H1 (cell line): ENCODE measurements around the gene ANKMY2. TPM values are rescaled to one million over a fixed set of nuclear protein-coding genes. Genes with fewer than 3 reads are reported as not detected.

ENCODE experiments used
- CTCF ChIA-PET: fragments of 300-600 bp; sonication (Branson Sonifier 250); formaldehyde crosslinking; loops from one replicate; lab custom pipeline; 2021; ENCODE audit not compliant: partially characterized antibody; lab: Charles Lee
- POLR2A ChIA-PET: fragments of 300-600 bp; sonication (Branson Sonifier 250); formaldehyde crosslinking; loops from one replicate; lab custom pipeline; 2021; ENCODE audit warnings: inconsistent platforms; ENCODE audit not compliant: partially characterized antibody; lab: Charles Lee
- DNase-seq, 2 experiments: peaks; one replicate each; pipeline versions ENCODE4 v3.0.0 to v3.0.0-alpha.2; 2010 to 2022; ENCODE audit warnings: low spot score in 2 of 2, low read depth in 1 of 2, mixed read lengths in 1 of 2
- FAIRE-seq: peaks from 2 replicates; lab custom pipeline; 2011; peaks lifted over from hg19 to GRCh38; lab: Jason Lieb, UNC
- H2AFZ ChIP-seq: 2 replicates; pipeline ENCODE4 v1.8.1; 2012; ENCODE audit warnings: low read length, inconsistent platforms
- H2AK5ac ChIP-seq: 2 replicates; pipeline ENCODE4 v1.6.1; 2013; ENCODE audit warnings: low read depth, low read length
- H2BK120ac ChIP-seq: replicated peaks from 2 replicates; pipeline ENCODE3; 2013; ENCODE audit warnings: low read depth, low read length, inconsistent platforms
- H2BK12ac ChIP-seq: 2 replicates; pipeline ENCODE4 v1.6.1; 2013; ENCODE audit warnings: low read depth, low read length
- H2BK15ac ChIP-seq: 2 replicates; pipeline ENCODE4 v1.6.1; 2013; ENCODE audit warnings: low read length
- H2BK20ac ChIP-seq: 2 replicates; pipeline ENCODE4 v1.6.1; 2013; ENCODE audit warnings: low read length
- H2BK5ac ChIP-seq: 2 replicates; pipeline ENCODE4 v1.6.1; 2013; ENCODE audit warnings: low read depth, low read length
- H3K14ac ChIP-seq: 2 replicates; pipeline ENCODE4 v1.6.1; 2013; ENCODE audit warnings: inconsistent platforms; ENCODE audit not compliant: insufficient read length
- H3K18ac ChIP-seq: 2 replicates; pipeline ENCODE4 v1.6.1; 2013; ENCODE audit warnings: low read length; ENCODE audit errors: extremely low read depth
- H3K23ac ChIP-seq: 2 replicates; pipeline ENCODE4 v1.6.1; 2013; ENCODE audit warnings: inconsistent platforms; ENCODE audit not compliant: insufficient read length
- H3K23me2 ChIP-seq: 2 replicates; pipeline ENCODE4 v1.6.1; 2013; ENCODE audit warnings: low read depth, low read length
- H3K27ac ChIP-seq: 2 replicates; pipeline ENCODE4 v1.6.1; 2011; ENCODE audit warnings: low read depth, low read length, inconsistent platforms
- H3K27me3 ChIP-seq, 4 experiments: replicated peaks in 1 of 4; 1 replicate in 1 of 4; 2 replicates in 3 of 4; pipeline versions ENCODE4 v1.6.1 to v1.8.1; 2011 to 2013; ENCODE audit warnings: low read length in 3 of 4, mild to moderate bottlenecking in 3 of 4, inconsistent platforms in 2 of 4, mixed read lengths in 2 of 4, moderate library complexity in 1 of 4; ENCODE audit not compliant: control insufficient read depth in 3 of 4, insufficient read depth in 3 of 4; ENCODE audit errors: extremely low read depth in 1 of 4
- H3K36me3 ChIP-seq, 4 experiments: 2 replicates each; pipeline versions ENCODE4 v1.6.1 to v1.8.1; 2011 to 2013; ENCODE audit warnings: mild to moderate bottlenecking in 4 of 4, low read length in 3 of 4, moderate library complexity in 2 of 4, control low read depth in 1 of 4, inconsistent platforms in 1 of 4; ENCODE audit not compliant: insufficient read depth in 4 of 4, control insufficient read depth in 2 of 4
- H3K4ac ChIP-seq: replicated peaks from 2 replicates; pipeline ENCODE3; 2013; ENCODE audit warnings: low read length, low read depth, mixed read lengths, inconsistent platforms; ENCODE audit not compliant: insufficient read length
- H3K4me1 ChIP-seq, 4 experiments: replicated peaks in 1 of 4; 1 replicate in 1 of 4; 2 replicates in 3 of 4; pipeline versions ENCODE4 v1.6.1 to v1.8.1; 2011 to 2013; ENCODE audit warnings: low read length in 3 of 4, inconsistent platforms in 2 of 4, mixed read lengths in 1 of 4; ENCODE audit not compliant: insufficient read depth in 4 of 4, control insufficient read depth in 3 of 4
- H3K4me2 ChIP-seq, 2 experiments: 2 replicates each; pipeline versions ENCODE4 v1.6.1 to v1.8.1; 2011 to 2013; ENCODE audit warnings: low read depth in 2 of 2, low read length in 2 of 2, control low read depth in 1 of 2, inconsistent platforms in 1 of 2, mild to moderate bottlenecking in 1 of 2; ENCODE audit not compliant: insufficient read depth in 1 of 2
- H3K4me3 ChIP-seq, 4 experiments: fragments of 200-600, 300-600 bp in 1 of 4; sonication (generic), shearing (Covaris generic), sonication (Bioruptor Twin) in 1 of 4; 2 replicates each; pipeline versions ENCODE4 v1.5.1 to v1.8.1; 2011 to 2016; ENCODE audit warnings: low read length in 4 of 4, low read depth in 3 of 4, control low read depth in 2 of 4, inconsistent platforms in 2 of 4, mild to moderate bottlenecking in 2 of 4, mixed read lengths in 1 of 4, moderate library complexity in 1 of 4; ENCODE audit not compliant: insufficient read depth in 2 of 4; ENCODE audit errors: extremely low read depth in 1 of 4
- H3K56ac ChIP-seq: replicated peaks from 2 replicates; pipeline ENCODE3; 2013; ENCODE audit warnings: low read depth, mild to moderate bottlenecking, mixed read lengths, low read length, inconsistent platforms; ENCODE audit not compliant: insufficient read length
- H3K79me1 ChIP-seq: 2 replicates; pipeline ENCODE4 v1.6.1; 2013; ENCODE audit warnings: low read depth, low read length, control low read depth
- H3K79me2 ChIP-seq, 2 experiments: 2 replicates each; pipeline versions ENCODE4 v1.6.1 to v1.8.1; 2012 to 2013; ENCODE audit warnings: low read length in 2 of 2, mild to moderate bottlenecking in 2 of 2, inconsistent platforms in 1 of 2; ENCODE audit not compliant: insufficient read depth in 2 of 2, control insufficient read depth in 1 of 2
- H3K9ac ChIP-seq, 4 experiments: replicated peaks in 1 of 4; 1 replicate in 1 of 4; 2 replicates in 3 of 4; pipeline versions ENCODE4 v1.6.1 to v1.8.1; 2011 to 2013; ENCODE audit warnings: low read depth in 3 of 4, low read length in 3 of 4, control low read depth in 2 of 4, mild to moderate bottlenecking in 2 of 4, moderate library complexity in 2 of 4, inconsistent platforms in 1 of 4; ENCODE audit errors: extremely low read depth in 1 of 4
- H3K9me3 ChIP-seq, 2 experiments: 2 replicates each; pipeline versions ENCODE4 v1.6.1 to v1.8.1; 2012 to 2013; ENCODE audit warnings: mild to moderate bottlenecking in 2 of 2, moderate library complexity in 2 of 2, control low read depth in 1 of 2, inconsistent platforms in 1 of 2, low read depth in 1 of 2, low read length in 1 of 2, mixed read lengths in 1 of 2; ENCODE audit not compliant: insufficient read depth in 2 of 2
- H4K20me1 ChIP-seq, 2 experiments: replicated peaks in 1 of 2; 2 replicates each; pipeline versions ENCODE3 to v1.8.1; 2011 to 2013; ENCODE audit warnings: inconsistent platforms in 2 of 2, low read length in 2 of 2, mild to moderate bottlenecking in 1 of 2; ENCODE audit not compliant: insufficient read depth in 2 of 2, control insufficient read depth in 1 of 2
- H4K5ac ChIP-seq: 2 replicates; pipeline ENCODE4 v1.6.1; 2013; ENCODE audit warnings: low read length, low read depth, mixed read lengths, inconsistent platforms; ENCODE audit not compliant: insufficient read length
- H4K8ac ChIP-seq: 2 replicates; pipeline ENCODE4 v1.8.0; 2013; ENCODE audit warnings: mild to moderate bottlenecking, moderate library complexity, low read length, inconsistent platforms; ENCODE audit not compliant: insufficient read depth; ENCODE audit errors: extremely low read depth
- H4K91ac ChIP-seq: replicated peaks from 2 replicates; pipeline ENCODE3; 2013; ENCODE audit warnings: low read length, mixed read lengths, inconsistent platforms; ENCODE audit not compliant: insufficient read length
- CEBPB ChIP-seq: IDR thresholded peaks from 2 replicates; pipeline ENCODE4 v1.6.1; 2012; ENCODE audit warnings: low read depth, low read length
- EZH2 ChIP-seq: fragments of 200-600 bp; sonication (generic); IDR thresholded peaks from 2 replicates; pipeline ENCODE4 v1.7.1; 2012; ENCODE audit warnings: low read depth, mild to moderate bottlenecking, moderate library complexity, low read length, inconsistent platforms; ENCODE audit not compliant: severe bottlenecking
- KDM5A ChIP-seq: fragments of 200-600 bp; IDR thresholded peaks from 2 replicates; pipeline ENCODE4 v1.7.1; 2012; ENCODE audit warnings: mild to moderate bottlenecking, low read length, inconsistent platforms, mixed read lengths
- TCF12 ChIP-seq: IDR thresholded peaks from 2 replicates; pipeline ENCODE4 v1.6.1; 2011; ENCODE audit warnings: low read depth, mild to moderate bottlenecking, low read length
- WGBS, 2 experiments: shearing (Covaris generic) in 1 of 2; methylation state at CpG; one replicate each; pipeline versions ENCODE4 v1.1.6 to v1.1.7; 2013 to 2015; ENCODE audit warnings: low lambda C conversion rate in 2 of 2, mixed read lengths in 2 of 2, inconsistent platforms in 1 of 2, low coverage in 1 of 2, missing lambda C conversion rate in 1 of 2; ENCODE audit not compliant: insufficient replicate concordance in 2 of 2, insufficient coverage in 1 of 2, insufficient read length in 1 of 2; ENCODE audit errors: extremely low coverage in 1 of 2, missing lambda C conversion rate in 1 of 2; 5-methylcytosine and 5-hydroxymethylcytosine counted together
- polyA plus RNA-seq, 7 experiments: library from polyadenylated mRNA; depleted of rRNA in 3 of 7; stranded (reverse) in 5 of 7; unstranded in 2 of 7; fragments of >200 nt in 5 of 7; fragments of 200-250 nt in 2 of 7; gene quantifications; 1 replicate in 5 of 7; 2 replicates in 1 of 7; 4 replicates in 1 of 7; pipeline versions ENCODE4 v1.2.1 to v1.2.3, GENCODE V29; 2011 to 2013; ENCODE audit warnings: missing spikeins in 2 of 7, mixed read lengths in 2 of 7
- total RNA-seq: library from RNA; stranded (reverse); fragmentation: NEBNext Ultra II Directional; extraction: Animal tissue kit (Norgen Biotek cat#: 25700); gene quantifications from 2 replicates; pipeline ENCODE4 v1.2.1, GENCODE V29; 2021

ANKMY2 gene
- total and polyA plus RNA-seq, 2 of the 8 experiments (the other 6 are each of a cell fraction or from before 2014, with no cell fraction given): 5.2 to 9.3 TPM

GRCh38 chr7:16652240-16652583 lies 6.7 kb upstream of the ANKMY2 start:
- Histone ChIP-seq H3K4me3 (no peak overlapping the region), H2BK15ac (no peak overlapping the region), H2BK5ac (no peak overlapping the region), H4K91ac (no peak overlapping the region), H4K8ac (no peak overlapping the region), H3K27ac (no peak overlapping the region), H3K4me1 (peaks cover 2 to 11% (median 5%) of the 10 kb centered on the region in 4 experiments; a peak in 4 of 7 replicates), H4K5ac (no peak overlapping the region), H3K4ac (no peak overlapping the region), H3K56ac (no peak overlapping the region), H3K4me2 (no peak overlapping the region), H2AFZ (no peak overlapping the region), H2BK20ac (no peak overlapping the region), H3K18ac (no peak overlapping the region), H3K14ac (no peak overlapping the region), H3K36me3 (no peaks in the 10 kb centered on the region), H3K23me2 (no peaks in the 10 kb centered on the region; the same call in 1 of the 2 replicates), H2BK120ac (no peak overlapping the region), H3K9ac (no peak overlapping the region), H2AK5ac (no peak overlapping the region), H3K79me1 (peaks cover 5% of the 10 kb centered on the region; the same call in 1 of the 2 replicates), H3K9me3 (no peaks in the 10 kb centered on the region), H3K27me3 (no peaks in the 10 kb centered on the region), H2BK12ac (no peak overlapping the region), H4K20me1 (peaks cover 7 to 12% of the 10 kb centered on the region in 2 experiments), H3K79me2 (peaks cover 14 to 99% of the 10 kb centered on the region in 2 experiments), H3K23ac (no peak overlapping the region)
- ChIA-PET POLR2A (interaction anchor here (0.8 to 1.4 kb wide), 2 partner anchors 12 to 15 kb away, joined by 3 to 4 read pairs; no protein-coding TSS in a partner anchor), CTCF (no interaction called here)
- DNase-seq (no peak), FAIRE-seq (no peak)
- TF ChIP-seq EZH2 (no peak), KDM5A (no peak), CEBPB (peak; percentile 84), TCF12 (no peak)
- 92% methylated on average over 7 of the region's 7 CpGs; no CpG with 5 or more reads in 1 of the 2 experiments for WGBS, 2 experiments
